Kidney (tissue), 14 donors: Measurements from ENCODE around the gene TNRC6C. TPM values are rescaled to one million over a fixed set of nuclear protein-coding genes. Genes with fewer than 3 reads are reported as not detected.

Source experiments
- DNase-seq, 5 donors: peaks; one replicate each; pipeline ENCODE4 v3.0.0-alpha.2; 2013 to 2020
- FAIRE-seq: peaks from 2 replicates; lab custom pipeline; 2012; peaks lifted over from hg19 to GRCh38; lab: Jason Lieb, UNC
- H3K27ac ChIP-seq, 2 donors: one replicate each; pipeline ENCODE4 v1.7.0; 2013; ENCODE audit warnings: low read depth in 2 of 2, low read length in 2 of 2, inconsistent platforms in 1 of 2
- H3K27me3 ChIP-seq: one replicate; pipeline ENCODE4 v1.7.1; 2013; ENCODE audit warnings: low read length, inconsistent platforms; ENCODE audit not compliant: control insufficient read depth, insufficient read depth
- H3K36me3 ChIP-seq, 3 donors: one replicate each; pipeline versions ENCODE4 v1.7.0 to v1.7.1; 2013; ENCODE audit warnings: low read length in 3 of 3, control low read depth in 1 of 3, inconsistent platforms in 1 of 3; ENCODE audit not compliant: insufficient read depth in 3 of 3, control insufficient read depth in 2 of 3
- H3K4me1 ChIP-seq, 3 donors: one replicate each; pipeline versions ENCODE4 v1.7.0 to v1.7.1; 2013; ENCODE audit warnings: low read length in 3 of 3, inconsistent platforms in 1 of 3, low read depth in 1 of 3; ENCODE audit not compliant: control insufficient read depth in 2 of 3, insufficient read depth in 2 of 3
- H3K4me3 ChIP-seq, 3 donors: one replicate each; pipeline versions ENCODE4 v1.7.0 to v1.8.1; 2013; ENCODE audit warnings: low read length in 3 of 3, control low read depth in 1 of 3, inconsistent platforms in 1 of 3
- H3K9ac ChIP-seq, 3 donors: one replicate each; pipeline versions ENCODE4 v1.7.0 to v1.7.1; 2013; ENCODE audit warnings: low read length in 3 of 3, control low read depth in 1 of 3, inconsistent platforms in 1 of 3
- H3K9me3 ChIP-seq, 3 donors: one replicate each; pipeline versions ENCODE4 v1.7.0 to v1.7.1; 2013; ENCODE audit warnings: low read length in 3 of 3, control low read depth in 1 of 3, inconsistent platforms in 1 of 3; ENCODE audit not compliant: control insufficient read depth in 2 of 3, insufficient read depth in 1 of 3
- CTCF ChIP-seq: IDR thresholded peaks from 3 replicates; pipeline ENCODE4 v1.5.1; 2012; ENCODE audit warnings: mild to moderate bottlenecking, moderate library complexity, borderline replicate concordance; ENCODE audit not compliant: insufficient read depth; ENCODE audit errors: extremely low read depth
- intact Hi-C: fragments of 100-400 bp; cut with DNase I; formaldehyde crosslinking; loops from one replicate; pipeline ENCODE4 v1.11.1; 2022
- polyA plus RNA-seq: library from polyadenylated mRNA; stranded (reverse); fragments of 350-450 nt; fragmentation: Illumina TruSeq; extraction: RNeasy Lipid Tissue Mini Kit (QIAGEN cat#74804); gene quantifications from one replicate; pipeline ENCODE4 v1.2.3, GENCODE V29; 2014; ENCODE audit warnings: low read depth, low replicate concordance; ENCODE audit not compliant: insufficient read depth
- total RNA-seq: library from RNA; stranded (reverse); fragmentation: NEBNext Ultra II Directional; extraction: Animal tissue kit (Norgen Biotek cat#: 25700); gene quantifications from one replicate; pipeline ENCODE4 v1.2.1, GENCODE V29; 2021
- donor health status: control.
- donor health status: control.
- donor health status: control.
- donor health status: control.
- donor health status: control.
- donor health status: DM: yes; HTN: yes; CAD: no.
- donor health status: Normal renal cell carcinoma (clear cell type).

Gene TNRC6C
- total and polyA plus RNA-seq, 2 donors from 2014 or later, result 1.9 to 29.4 TPM

- peak overlapping the region in 1 of 2 donors; percentile 36 for H3K27ac ChIP-seq
- H3K4me3 ChIP-seq, result peak overlapping the region; percentile 48 to 78 (median 69)
- H3K36me3 ChIP-seq, result no peaks in the 10 kb centered on the region
- DNase-seq (peak in 4 of 5 donors; percentile 51 to 79 (median 58)), FAIRE-seq (no peak)
- H3K9ac ChIP-seq, result peak overlapping the region; percentile 22 to 29 (median 27)
- no peak for TF ChIP-seq CTCF
- no peaks in the 10 kb centered on the region for H3K9me3 ChIP-seq
- H3K4me1 ChIP-seq, result peaks cover 0 to 14% (median 0%) of the 10 kb centered on the region in 3 donors
- intact Hi-C loops, result no loop called here
- H3K27me3 ChIP-seq, result peaks cover 6% of the 10 kb centered on the region
These were observed 1.5 kb downstream of the TNRC6C start for GRCh38 chr17:77959926-77960521.

- Histone ChIP-seq H3K4me3 (no peak overlapping the region), H3K4me1 (peaks cover 0 to 14% (median 0%) of the 10 kb centered on the region in 3 donors), H3K27me3 (peaks cover 3% of the 10 kb centered on the region), H3K36me3 (no peaks in the 10 kb centered on the region), H3K9me3 (no peaks in the 10 kb centered on the region), H3K9ac (no peak overlapping the region), H3K27ac (no peak overlapping the region)
- no peak for FAIRE-seq
- DNase-seq, result peak in 1 of 5 donors; percentile 13
- intact Hi-C loops, result no loop called here
- TF ChIP-seq CTCF, result no peak
These were observed 3.2 kb downstream of the TNRC6C start for GRCh38 chr17:77961741-77962140.

GRCh38 chr17:77962348-77962747, 3.8 kb downstream of the TNRC6C start:
- FAIRE-seq (no peak), DNase-seq (peak in 3 of 5 donors; percentile 18 to 35 (median 26))
- intact Hi-C loops, result no loop called here
- Histone ChIP-seq H3K4me1 (peaks cover 0 to 14% (median 0%) of the 10 kb centered on the region in 3 donors), H3K36me3 (no peaks in the 10 kb centered on the region), H3K27ac (no peak overlapping the region), H3K27me3 (no peaks in the 10 kb centered on the region), H3K9me3 (no peaks in the 10 kb centered on the region), H3K4me3 (no peak overlapping the region), H3K9ac (no peak overlapping the region)
- no peak for TF ChIP-seq CTCF
